ENCODE measurements around the gene SRCIN1.

DNA sequence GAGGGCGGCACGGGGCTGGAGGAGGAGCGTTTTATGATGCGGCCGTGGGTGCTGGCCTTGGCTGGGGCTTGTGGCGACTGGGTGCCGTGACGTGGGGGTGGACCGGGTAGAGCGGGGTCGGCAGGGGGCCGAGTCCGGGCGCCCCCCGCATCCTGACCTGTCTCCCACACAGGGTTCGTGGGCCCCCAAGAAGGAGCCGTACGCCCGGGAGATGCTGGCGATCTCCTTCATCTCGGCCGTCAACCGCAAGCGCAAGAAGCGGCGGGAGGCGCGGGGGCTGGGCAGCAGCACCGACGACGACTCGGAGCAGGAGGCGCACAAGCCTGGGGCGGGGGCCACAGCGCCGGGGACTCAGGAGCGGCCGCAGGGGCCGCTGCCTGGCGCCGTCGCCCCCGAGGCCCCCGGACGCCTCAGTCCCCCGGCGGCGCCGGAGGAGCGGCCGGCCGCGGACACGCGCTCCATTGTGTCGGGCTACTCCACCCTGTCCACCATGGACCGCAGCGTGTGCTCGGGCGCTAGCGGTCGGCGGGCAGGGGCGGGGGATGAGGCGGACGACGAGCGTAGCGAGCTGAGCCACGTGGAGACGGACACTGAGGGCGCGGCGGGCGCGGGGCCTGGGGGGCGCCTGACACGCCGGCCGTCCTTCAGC is 95.9 kb downstream of the SRCIN1 start:
- TF ChIP-seq TSHZ2 (CRISPR knock-in tag; IDR thresholded peaks at IDR 0.05): no peak
- TF ChIP-seq PATZ1 (CRISPR knock-in tag; IDR thresholded peaks at IDR 0.05; ENCODE audit: borderline replicate concordance): no peak
- TF ChIP-seq ZNF565 (CRISPR knock-in tag; conservative IDR thresholded peaks at IDR 0.05; ENCODE audit: low read depth): no peak
- TF ChIP-seq ZFP30 (CRISPR knock-in tag; IDR thresholded peaks at IDR 0.05): no peak
- no peak for TF ChIP-seq ESRRG (CRISPR knock-in tag; IDR thresholded peaks at IDR 0.05)
- no peak for TF ChIP-seq CSDC2 (CRISPR knock-in tag; IDR thresholded peaks at IDR 0.05)
- TF ChIP-seq ZFP3 (CRISPR knock-in tag; IDR thresholded peaks at IDR 0.05): no peak
- no peak for TF ChIP-seq CREB5 (CRISPR knock-in tag; IDR thresholded peaks at IDR 0.05; ENCODE audit: low read depth)
- no peak for TF ChIP-seq RARB (CRISPR knock-in tag; IDR thresholded peaks at IDR 0.05)
- TF ChIP-seq PPARA (CRISPR knock-in tag; IDR thresholded peaks at IDR 0.05; ENCODE audit: borderline replicate concordance): no peak
- TF ChIP-seq BACH2 (CRISPR knock-in tag; IDR thresholded peaks at IDR 0.05; ENCODE audit: borderline replicate concordance): no peak
- TF ChIP-seq, protein P1, sequence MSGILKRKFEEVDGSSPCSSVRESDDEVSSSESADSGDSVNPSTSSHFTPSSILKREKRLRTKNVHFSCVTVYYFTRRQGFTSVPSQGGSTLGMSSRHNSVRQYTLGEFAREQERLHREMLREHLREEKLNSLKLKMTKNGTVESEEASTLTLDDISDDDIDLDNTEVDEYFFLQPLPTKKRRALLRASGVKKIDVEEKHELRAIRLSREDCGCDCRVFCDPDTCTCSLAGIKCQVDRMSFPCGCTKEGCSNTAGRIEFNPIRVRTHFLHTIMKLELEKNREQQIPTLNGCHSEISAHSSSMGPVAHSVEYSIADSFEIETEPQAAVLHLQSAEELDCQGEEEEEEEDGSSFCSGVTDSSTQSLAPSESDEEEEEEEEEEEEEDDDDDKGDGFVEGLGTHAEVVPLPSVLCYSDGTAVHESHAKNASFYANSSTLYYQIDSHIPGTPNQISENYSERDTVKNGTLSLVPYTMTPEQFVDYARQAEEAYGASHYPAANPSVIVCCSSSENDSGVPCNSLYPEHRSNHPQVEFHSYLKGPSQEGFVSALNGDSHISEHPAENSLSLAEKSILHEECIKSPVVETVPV (CRISPR knock-in tag; IDR thresholded peaks at IDR 0.05): no peak

All from SK-N-SH treated with all-trans-retinoic acid at 6 μM for 48 hours (cell line).